SJCRH30 (cell line): ENCODE data around the gene MAFB. TPM values are rescaled to one million over a fixed set of nuclear protein-coding genes. Genes with fewer than 3 reads are reported as not detected.
"Not testable (repeated sequence)": the region's sequence is repeated elsewhere in the genome, so short reads cannot be mapped to it uniquely, and the experiment has no call there.

Experiments used
- DNase-seq, 2 experiments: peaks; one replicate each; pipeline ENCODE4 v3.0.0-alpha.2; 2015 to 2020
- H3K27ac ChIP-seq: fragments of 250-450 bp; sonication (Bioruptor Pico); 2 replicates; pipeline ENCODE4 v1.5.1; 2020; ENCODE audit warnings: mild to moderate bottlenecking, moderate library complexity
- H3K27me3 ChIP-seq: fragments of 250-450 bp; sonication (Bioruptor Pico); 2 replicates; pipeline ENCODE4 v1.5.1; 2020; ENCODE audit warnings: mild to moderate bottlenecking, moderate library complexity
- H3K36me3 ChIP-seq: fragments of 250-450 bp; sonication (Bioruptor Pico); 2 replicates; pipeline ENCODE4 v1.5.1; 2020; ENCODE audit warnings: mild to moderate bottlenecking, moderate library complexity
- H3K4me1 ChIP-seq: fragments of 250-450 bp; sonication (Bioruptor Pico); 2 replicates; pipeline ENCODE4 v1.5.1; 2020; ENCODE audit warnings: mild to moderate bottlenecking, moderate library complexity
- H3K4me3 ChIP-seq: fragments of 250-450 bp; sonication (Bioruptor Pico); 2 replicates; pipeline ENCODE4 v1.5.1; 2020; ENCODE audit warnings: mild to moderate bottlenecking, moderate library complexity
- H3K9me3 ChIP-seq: fragments of 250-450 bp; sonication (Bioruptor Pico); replicated peaks from 2 replicates; pipeline ENCODE4 v1.5.1; 2020; ENCODE audit warnings: mild to moderate bottlenecking, moderate library complexity
- total RNA-seq: library from RNA; depleted of rRNA; stranded (reverse); fragments of >200 nt; shearing (Covaris generic); gene quantifications from 2 replicates; pipeline ENCODE4 v1.2.3, GENCODE V29; 2014; rRNA removed

The MAFB gene
- total RNA-seq, result not detected in 2 replicates

GRCh38 chr20:40689100-40689942 is at the start of gene MAFB:
Gene MAFB (minus strand): TSS chr20:40689236. CDS start chr20:40688850, 386 bp downstream.
- Histone ChIP-seq H3K4me3 (peak within 1 kb of the TSS; percentile 43), H3K36me3 (no peaks in the 10 kb centered on the region), H3K4me1 (no peaks in the 10 kb centered on the region), H3K27me3 (peaks cover 36% of the 10 kb centered on the region), H3K27ac (no peak within 1 kb of the TSS), H3K9me3 (no peaks in the 10 kb centered on the region)
- peak; percentile 44 to 51 for DNase-seq

- not testable (repeated sequence) for H3K4me3 ChIP-seq
These were observed 47.4 kb upstream of the MAFB start for GRCh38 chr20:40736468-40736867.

GRCh38 chr20:40728996-40729395 is 40.0 kb upstream of the MAFB start:
- Histone ChIP-seq H3K36me3 (no peaks in the 10 kb centered on the region), H3K27ac (no peak overlapping the region), H3K27me3 (no peaks in the 10 kb centered on the region; the same call in none of the 2 replicates), H3K9me3 (0 out of 2 replicates have a peak, but pooled peaks cover 4% of the 10 kb centered on the region), H3K4me3 (no peak overlapping the region), H3K4me1 (no peaks in the 10 kb centered on the region)
- no peak for DNase-seq

More at GRCh38 chr20:40736468-40736867, 47.4 kb upstream of the MAFB start:
- not testable (repeated sequence) for DNase-seq, H3K36me3 ChIP-seq, H3K27ac ChIP-seq, H3K4me1 ChIP-seq, H3K9me3 ChIP-seq
- H3K27me3 ChIP-seq, result peaks cover 28% of the 10 kb centered on the region

- DNase-seq, result no peak
- Histone ChIP-seq H3K36me3 (no peaks in the 10 kb centered on the region), H3K27ac (no peak overlapping the region), H3K9me3 (0 out of 2 replicates have a peak, but pooled peaks cover 4% of the 10 kb centered on the region), H3K27me3 (peaks cover 3% of the 10 kb centered on the region), H3K4me3 (no peak overlapping the region), H3K4me1 (no peaks in the 10 kb centered on the region)
These were observed 39.4 kb upstream of the MAFB start for GRCh38 chr20:40728470-40728869.

DNA sequence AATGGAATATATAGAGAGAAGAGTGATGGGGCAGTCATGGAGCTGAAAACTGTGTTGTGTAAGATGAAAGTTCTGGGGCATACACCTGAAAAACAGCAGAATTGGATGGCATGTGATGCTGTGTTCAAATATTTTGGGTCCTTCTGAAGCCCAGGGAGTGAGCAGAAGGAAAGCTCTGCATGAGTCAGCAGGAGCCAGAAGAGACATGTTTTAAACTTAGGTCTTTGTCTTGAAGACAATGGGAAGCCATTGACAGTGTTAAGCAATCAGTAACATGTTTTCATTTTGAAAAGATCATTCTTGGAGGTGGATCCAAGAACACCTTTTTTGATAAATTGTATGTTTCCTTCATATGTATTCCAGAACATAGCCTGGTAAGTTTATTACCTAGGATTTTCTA is 38.9 kb upstream of the MAFB start:
- Histone ChIP-seq H3K4me1 (no peaks in the 10 kb centered on the region), H3K4me3 (no peak overlapping the region), H3K27ac (no peak overlapping the region), H3K27me3 (peaks cover 5% of the 10 kb centered on the region), H3K36me3 (no peaks in the 10 kb centered on the region), H3K9me3 (0 out of 2 replicates have a peak, but pooled peaks cover 4% of the 10 kb centered on the region)
- DNase-seq, result no peak

- H3K27ac ChIP-seq, result no peak overlapping the region
- H3K9me3 ChIP-seq, result 0 out of 2 replicates have a peak, but pooled peaks cover 4% of the 10 kb centered on the region
- H3K4me1 ChIP-seq, result no peaks in the 10 kb centered on the region
- no peaks in the 10 kb centered on the region for H3K36me3 ChIP-seq
- no peak overlapping the region for H3K4me3 ChIP-seq
- no peak for DNase-seq
- peaks cover 5% of the 10 kb centered on the region for H3K27me3 ChIP-seq
These were observed 37.7 kb upstream of the MAFB start for GRCh38 chr20:40726776-40727175.

DNA sequence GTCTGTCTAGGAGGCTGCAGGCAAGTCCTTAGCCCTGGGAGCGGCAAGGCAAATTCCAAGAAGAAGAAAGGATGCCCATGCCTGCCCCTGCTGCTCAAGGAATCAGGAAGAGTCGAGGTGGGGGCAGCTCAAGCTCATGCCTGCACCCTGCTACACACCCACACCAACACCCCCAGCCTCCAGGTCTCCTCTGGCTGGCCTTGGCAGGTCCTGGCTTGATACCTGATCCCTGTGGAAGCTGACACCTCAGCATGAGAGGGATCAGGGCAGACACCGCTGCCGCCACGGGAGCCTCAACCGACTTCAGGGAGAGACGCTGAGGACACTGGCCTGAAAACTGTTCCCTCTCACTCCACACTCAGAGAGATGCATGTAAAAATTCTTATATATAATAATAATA is 35.5 kb upstream of the MAFB start:
- no peak for DNase-seq
- no peak overlapping the region for H3K27ac ChIP-seq
- no peak overlapping the region for H3K4me3 ChIP-seq
- H3K36me3 ChIP-seq, result no peaks in the 10 kb centered on the region
- no peaks in the 10 kb centered on the region for H3K4me1 ChIP-seq
- H3K9me3 ChIP-seq, result 0 out of 2 replicates have a peak, but pooled peaks cover 4% of the 10 kb centered on the region
- H3K27me3 ChIP-seq, result peaks cover 17% of the 10 kb centered on the region

DNA sequence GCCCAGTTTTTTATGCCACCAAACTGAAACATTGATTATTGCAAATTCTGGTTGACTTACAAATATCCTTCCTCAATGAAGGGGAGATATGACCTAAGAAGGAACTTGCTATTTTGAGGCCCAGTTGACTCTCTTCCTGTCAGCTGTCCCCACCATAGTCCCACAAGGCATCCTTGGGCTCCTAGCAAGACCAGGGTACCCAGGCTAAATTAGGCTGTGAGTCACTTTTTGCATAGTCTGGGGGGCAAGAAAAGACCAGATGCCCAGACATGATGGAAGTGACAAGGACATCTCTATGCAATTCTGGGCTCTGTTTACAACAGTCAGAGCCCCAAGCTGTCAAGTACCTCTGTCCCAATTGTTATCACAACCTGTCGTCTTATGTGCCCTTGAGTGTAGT is 31.8 kb upstream of the MAFB start:
- Histone ChIP-seq H3K4me1 (no peaks in the 10 kb centered on the region), H3K4me3 (no peak overlapping the region), H3K36me3 (no peaks in the 10 kb centered on the region), H3K9me3 (no peaks in the 10 kb centered on the region), H3K27me3 (peaks cover 48% of the 10 kb centered on the region), H3K27ac (no peak overlapping the region)
- no peak for DNase-seq

DNA sequence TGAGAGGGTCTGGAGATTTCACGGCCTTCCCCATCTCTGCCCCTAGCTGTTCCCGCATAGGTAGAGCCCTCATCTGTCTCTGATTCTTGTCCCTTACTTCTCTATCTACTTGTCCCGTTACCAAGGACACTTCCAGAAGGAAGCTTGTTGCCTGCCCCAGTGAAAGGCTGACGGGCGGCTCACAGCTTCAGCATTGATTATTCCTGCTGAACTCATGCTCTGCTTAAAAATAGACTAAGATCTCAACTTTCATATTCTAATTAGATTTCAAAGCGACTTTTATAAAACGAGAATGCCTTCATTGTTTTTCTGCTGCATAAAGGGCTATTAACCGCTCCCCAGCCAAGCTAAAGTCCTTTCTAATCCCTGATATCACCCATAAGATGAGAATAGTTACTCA is 31.1 kb upstream of the MAFB start:
- no peaks in the 10 kb centered on the region for H3K36me3 ChIP-seq
- no peak overlapping the region for H3K4me3 ChIP-seq
- no peak for DNase-seq
- peaks cover 55% of the 10 kb centered on the region for H3K27me3 ChIP-seq
- no peaks in the 10 kb centered on the region for H3K4me1 ChIP-seq
- H3K27ac ChIP-seq, result no peak overlapping the region
- H3K9me3 ChIP-seq, result no peaks in the 10 kb centered on the region

DNA sequence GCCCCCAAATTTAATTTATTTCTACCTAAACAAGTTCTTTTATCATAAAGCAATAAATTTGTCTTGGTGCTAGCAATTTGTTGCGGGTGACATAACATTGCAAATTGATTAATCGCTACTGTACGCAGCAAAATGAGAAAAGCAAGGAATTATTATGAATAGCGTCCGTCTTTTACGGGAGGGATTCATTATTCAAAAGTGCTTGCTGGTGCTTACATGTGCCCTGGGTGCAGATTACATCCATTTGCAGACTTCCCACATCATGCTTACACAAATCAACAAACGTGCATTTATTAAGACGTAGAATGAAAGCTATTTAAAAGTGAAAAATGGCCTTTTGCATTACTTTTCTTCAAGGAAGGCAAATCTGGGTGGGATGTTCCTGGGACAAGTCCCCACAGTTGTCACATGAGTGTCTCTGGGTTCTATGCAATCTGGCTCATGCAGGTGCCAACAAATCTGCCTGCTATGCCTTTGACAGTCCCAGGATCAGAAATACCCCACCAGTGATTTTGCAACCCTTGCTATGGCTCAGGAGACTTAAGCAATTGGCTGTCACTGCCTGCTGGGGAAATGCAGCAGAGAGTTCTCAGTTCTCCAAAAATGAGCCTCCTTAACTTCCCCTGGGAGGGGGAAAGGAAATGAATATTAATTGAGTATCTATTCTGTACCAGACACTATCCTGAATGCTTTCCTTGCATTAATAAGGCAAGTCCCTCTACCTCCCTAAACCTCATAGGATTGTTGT is 30.1 kb upstream of the MAFB start:
- no peak for DNase-seq
- Histone ChIP-seq H3K9me3 (no peaks in the 10 kb centered on the region), H3K27ac (no peak overlapping the region), H3K4me3 (no peak overlapping the region), H3K4me1 (no peaks in the 10 kb centered on the region), H3K36me3 (no peaks in the 10 kb centered on the region), H3K27me3 (peaks cover 63% of the 10 kb centered on the region)

- no peaks in the 10 kb centered on the region for H3K4me1 ChIP-seq
- peaks cover 65% of the 10 kb centered on the region for H3K27me3 ChIP-seq
These were observed 29.4 kb upstream of the MAFB start for GRCh38 chr20:40718214-40718977.

DNA sequence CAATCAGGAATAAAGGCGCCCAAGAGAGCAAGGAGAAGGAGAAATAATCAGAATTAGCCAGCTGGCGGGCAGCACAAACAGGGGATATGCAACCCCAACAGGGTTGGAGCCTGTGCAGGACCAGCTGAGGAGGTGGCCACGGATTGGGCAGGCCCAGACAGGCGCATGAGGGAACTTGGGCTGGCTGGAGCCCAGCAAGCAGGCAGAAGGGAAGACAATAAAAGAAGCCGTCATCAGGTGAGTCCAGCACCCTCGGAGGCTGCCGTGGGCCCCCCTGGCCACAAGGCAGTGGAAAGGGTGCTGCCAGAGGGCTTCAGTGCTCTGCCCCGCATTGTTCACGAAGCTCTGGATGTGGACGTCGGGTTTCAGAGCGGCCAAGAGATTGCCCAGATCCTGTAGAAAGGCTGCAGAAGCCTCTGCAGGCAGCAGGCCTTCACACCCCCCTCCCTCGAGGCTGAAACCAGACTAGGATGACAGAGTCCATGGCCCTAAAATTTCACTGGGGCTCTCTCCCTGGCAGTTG is 28.4 kb upstream of the MAFB start:
- Histone ChIP-seq H3K9me3 (no peaks in the 10 kb centered on the region), H3K27ac (no peak overlapping the region), H3K27me3 (peaks cover 72% of the 10 kb centered on the region), H3K4me1 (no peaks in the 10 kb centered on the region), H3K36me3 (no peaks in the 10 kb centered on the region), H3K4me3 (no peak overlapping the region)
- DNase-seq, result no peak

More at GRCh38 chr20:40718214-40718977, 29.4 kb upstream of the MAFB start:
- Histone ChIP-seq H3K36me3 (no peaks in the 10 kb centered on the region), H3K4me3 (no peak overlapping the region), H3K27ac (no peak overlapping the region), H3K9me3 (no peaks in the 10 kb centered on the region)
- DNase-seq, result no peak

DNA sequence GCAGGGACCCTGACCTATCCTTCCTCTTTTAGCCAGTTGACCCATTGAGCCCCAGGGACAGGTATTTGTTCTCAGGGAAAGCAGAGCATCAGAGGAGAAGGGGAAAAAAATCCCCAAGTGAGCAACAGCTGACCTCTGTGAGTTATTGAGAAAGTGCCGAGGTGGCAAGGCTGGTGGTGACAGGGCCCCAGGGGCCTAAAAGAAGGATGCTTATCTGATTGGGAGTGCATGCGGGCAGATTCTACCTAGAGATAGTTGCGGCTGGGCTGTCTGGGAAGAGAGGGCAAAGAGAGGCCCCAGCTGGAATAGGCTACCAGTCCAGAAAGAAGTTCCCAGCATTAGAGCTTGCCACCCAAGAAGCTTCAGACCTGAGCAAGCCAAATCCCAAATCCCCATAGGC is 26.5 kb upstream of the MAFB start:
- Histone ChIP-seq H3K36me3 (no peaks in the 10 kb centered on the region), H3K4me3 (no peak overlapping the region), H3K9me3 (no peaks in the 10 kb centered on the region), H3K4me1 (no peaks in the 10 kb centered on the region), H3K27ac (no peak overlapping the region), H3K27me3 (peaks cover 82% of the 10 kb centered on the region)
- DNase-seq, result no peak

DNA sequence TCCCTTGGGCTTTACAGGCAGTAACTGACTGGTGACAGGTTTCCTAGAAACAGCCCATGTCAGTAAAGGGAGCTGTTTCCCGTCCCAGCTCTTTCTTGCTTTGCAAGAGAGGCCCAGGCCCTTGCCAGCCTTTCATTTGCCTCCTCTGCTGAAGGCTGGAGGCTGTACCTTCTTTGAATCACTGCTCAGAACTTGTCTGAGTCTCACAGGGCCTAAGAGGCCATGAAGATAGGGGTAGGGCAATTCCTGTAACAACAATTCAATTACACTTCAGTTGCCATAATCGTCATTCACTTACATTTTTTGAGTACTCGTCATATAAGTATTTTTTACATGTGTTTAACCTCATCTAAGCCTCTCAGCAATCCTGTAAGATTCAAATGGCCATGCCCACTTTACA is 25.9 kb upstream of the MAFB start:
- H3K9me3 ChIP-seq, result no peaks in the 10 kb centered on the region
- no peak overlapping the region for H3K27ac ChIP-seq
- DNase-seq, result no peak
- peaks cover 80% of the 10 kb centered on the region for H3K27me3 ChIP-seq
- no peaks in the 10 kb centered on the region for H3K36me3 ChIP-seq
- no peak overlapping the region for H3K4me3 ChIP-seq
- H3K4me1 ChIP-seq, result no peaks in the 10 kb centered on the region
